ENCODE data around the gene PFKFB3.
"Not testable (repeated sequence)": the region's sequence is repeated elsewhere in the genome, so short reads cannot be mapped to it uniquely, and the experiment has no call there.

The PFKFB3 gene

GRCh38 chr10:6203331-6204062, 765 bp downstream of the PFKFB3 start:
- DNase-seq, result no peak

DNA sequence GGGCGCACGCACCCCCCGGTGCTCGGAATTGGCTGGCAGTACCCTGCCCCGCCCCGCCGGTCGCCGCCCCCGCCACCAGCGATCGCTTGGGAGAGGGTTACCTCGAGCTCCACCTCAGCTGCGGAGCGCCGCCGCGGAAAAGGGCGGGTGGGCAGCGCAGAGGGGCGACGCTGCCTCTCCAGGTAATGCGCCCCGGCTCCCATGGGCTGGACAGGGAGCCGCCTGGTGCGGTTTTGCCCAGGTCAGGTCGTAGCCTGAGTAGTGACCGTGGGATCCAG, 1.3 kb downstream of the PFKFB3 start:
- no peak for DNase-seq

DNA sequence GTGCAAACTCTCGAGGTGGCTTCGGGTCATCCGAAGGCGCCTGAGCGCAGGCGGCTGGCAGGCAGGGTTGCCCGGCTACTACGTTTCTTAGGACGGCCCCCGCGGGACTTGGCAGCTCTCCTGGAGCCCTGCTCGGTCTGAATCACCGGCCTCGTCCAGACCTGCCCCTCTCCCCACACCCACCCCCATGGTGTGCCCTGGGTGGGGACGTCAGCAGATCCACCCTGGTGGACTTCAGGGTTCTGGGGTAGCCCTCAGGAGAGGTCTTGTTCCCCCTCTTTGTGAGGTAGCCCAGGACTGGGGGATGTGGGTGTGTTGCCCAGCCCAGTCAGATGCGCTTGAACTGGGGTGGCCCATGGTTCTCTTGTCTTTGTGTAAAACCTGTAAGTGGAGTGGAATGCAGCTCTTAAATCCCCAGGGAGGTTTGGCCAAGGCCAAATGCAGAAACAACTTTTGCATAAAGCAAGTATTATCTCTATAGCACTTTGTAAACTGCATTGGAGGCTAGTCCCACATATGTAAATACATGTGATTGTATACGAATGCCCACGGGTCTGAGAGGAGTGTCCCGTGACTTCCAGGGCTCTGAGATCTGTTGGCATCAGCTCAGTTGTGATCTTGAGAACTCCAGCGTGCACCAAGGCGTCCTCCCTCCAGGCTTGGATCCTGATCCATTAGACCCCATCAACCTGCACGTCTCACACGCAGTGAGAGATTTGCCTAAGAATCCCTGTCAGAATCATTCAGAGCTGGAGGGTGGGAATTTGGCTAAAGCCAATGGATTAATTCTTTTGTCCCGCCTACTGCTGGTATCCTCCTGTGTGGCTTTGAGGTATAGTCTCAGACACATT, 1.8 kb downstream of the PFKFB3 start:
- DNase-seq, result no peak

DNA sequence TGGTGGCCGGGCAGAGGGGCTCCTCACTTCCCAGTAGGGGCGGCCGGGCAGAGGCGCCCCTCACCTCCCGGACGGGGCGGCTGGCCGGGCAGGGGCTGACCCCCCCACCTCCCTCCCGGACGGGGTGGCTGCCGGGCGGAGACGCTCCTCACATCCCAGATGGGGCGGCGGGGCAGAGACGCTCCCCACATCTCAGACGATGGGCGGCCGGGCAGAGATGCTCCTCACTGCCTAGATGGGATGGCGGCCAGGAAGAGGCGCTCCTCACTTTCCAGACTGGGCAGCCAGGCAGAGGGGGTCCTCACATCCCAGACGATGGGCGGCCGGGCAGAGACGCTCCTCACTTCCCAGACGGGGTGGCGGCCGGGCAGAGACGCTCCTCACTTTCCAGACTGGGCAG, 3.8 kb downstream of the PFKFB3 start:
- not testable (repeated sequence) for DNase-seq

DNA sequence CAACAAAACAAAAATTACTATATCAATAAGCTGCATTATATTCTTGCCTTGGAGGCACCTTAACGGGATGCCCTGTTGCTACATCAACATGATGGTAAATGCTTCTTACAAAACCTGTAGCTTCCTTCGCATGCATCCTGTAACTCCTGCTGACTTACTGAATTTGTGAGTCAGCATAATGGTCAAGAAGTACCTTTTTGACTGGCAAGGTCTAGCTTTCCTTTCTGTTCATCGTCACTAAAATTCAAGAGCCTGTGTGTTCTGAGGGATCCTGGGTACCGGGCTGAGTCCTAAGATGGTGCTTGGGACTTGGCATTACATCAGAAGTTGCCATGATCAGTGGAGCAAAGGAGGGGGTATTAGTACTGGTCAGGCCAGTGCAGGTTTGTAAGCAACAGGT, 4.9 kb downstream of the PFKFB3 start:
- no peak for DNase-seq

GRCh38 chr10:6208799-6209235, 6.1 kb downstream of the PFKFB3 start:
- no peak for DNase-seq

- DNase-seq, result no peak
Observed at GRCh38 chr10:6211341-6211670, 8.6 kb downstream of the PFKFB3 start.

DNA sequence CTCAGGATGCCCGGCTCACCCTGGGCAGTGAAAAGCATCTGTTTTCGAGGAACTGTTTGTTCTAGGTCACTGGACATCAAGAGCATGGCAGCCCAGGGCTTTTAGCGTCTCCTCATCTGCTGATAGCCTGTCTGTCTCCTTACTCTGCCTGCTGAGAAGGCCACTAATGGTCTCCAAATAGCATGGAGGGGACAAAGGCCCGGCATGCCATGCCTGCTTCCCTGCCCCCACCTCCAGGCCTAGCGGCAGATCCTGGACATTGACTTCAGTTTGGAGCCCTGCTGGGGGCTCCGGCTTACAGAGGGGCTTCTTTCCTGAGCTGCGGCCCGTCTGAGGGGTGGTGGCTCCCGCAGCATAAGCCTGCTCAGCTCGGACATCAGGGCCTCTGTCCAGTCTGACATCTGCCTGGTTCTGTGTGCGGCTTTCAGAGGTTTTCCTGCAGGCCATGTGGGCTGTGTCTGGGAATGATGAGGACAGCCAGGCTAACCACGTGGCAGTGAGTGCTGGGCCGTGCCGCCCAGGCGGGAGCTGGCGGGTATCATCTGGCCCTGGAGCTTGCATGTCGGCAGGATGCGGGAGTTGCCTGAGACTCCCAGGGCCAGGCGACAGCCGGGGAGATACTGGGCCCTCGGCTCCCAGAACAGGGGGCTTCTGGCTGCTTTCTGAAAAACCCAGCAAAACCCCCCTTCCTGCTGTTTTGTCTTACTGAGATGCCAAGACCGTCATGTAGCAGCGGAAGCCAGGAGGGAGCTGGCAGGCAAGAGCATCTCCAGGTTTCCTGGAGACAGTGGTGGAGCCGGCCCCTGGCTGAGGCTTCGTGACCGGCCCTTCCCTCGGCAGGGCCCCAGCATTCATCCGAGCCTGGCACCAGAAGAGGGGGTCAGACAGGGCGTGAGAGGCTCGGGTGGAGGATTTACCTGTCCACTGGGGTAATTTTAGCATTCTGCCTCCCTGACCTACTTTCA, 9.2 kb downstream of the PFKFB3 start:
- DNase-seq, result no peak

DNA sequence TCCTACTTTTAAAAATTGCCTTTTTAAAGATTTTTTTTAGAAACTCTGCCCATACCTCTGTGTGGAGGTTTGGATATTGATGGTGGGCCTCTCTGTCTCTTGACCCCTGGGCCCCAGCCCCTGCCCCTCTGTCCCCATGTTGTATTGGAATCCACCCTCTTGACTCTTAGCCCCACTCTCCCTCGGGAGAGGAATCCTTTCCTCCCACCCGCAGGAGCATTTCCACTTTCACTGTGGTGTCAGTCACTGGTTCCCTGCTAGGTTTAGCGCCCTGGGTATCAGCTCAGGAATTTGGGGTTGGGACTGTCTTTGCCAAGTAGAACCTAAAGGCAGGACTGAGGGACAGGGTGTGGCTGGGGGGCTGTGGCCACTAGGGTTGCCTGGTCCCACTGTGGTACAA, 10.1 kb downstream of the PFKFB3 start:
- no peak for DNase-seq

DNA sequence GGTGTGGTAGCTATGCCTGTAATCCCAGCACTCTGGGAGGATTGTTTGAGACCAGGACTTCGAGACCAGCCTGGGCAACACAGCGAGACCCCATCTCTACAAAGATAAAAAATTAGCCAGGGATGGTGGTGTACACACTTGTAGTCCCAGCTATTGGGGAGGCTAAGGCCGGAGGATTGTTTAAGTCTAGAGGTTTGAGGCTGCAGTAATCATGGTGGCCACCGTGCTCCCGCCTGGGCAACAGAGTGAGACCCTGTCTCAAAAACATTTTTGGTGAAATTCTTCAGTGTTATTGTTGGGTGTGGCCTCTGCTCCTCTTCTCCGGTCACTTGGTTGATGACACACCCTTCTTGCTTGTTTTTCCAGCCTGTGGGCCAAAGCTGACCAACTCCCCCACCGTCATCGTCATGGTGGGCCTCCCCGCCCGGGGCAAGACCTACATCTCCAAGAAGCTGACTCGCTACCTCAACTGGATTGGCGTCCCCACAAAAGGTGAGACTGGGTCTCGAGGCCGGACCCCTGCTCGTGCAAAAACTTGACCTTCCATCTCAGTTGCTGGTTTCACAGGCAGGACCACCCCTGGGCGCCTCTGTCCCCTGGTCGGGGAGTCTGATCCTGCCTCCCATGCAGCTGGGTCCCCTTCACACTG, 10.6 kb downstream of the PFKFB3 start:
- DNase-seq, result no peak

DNA sequence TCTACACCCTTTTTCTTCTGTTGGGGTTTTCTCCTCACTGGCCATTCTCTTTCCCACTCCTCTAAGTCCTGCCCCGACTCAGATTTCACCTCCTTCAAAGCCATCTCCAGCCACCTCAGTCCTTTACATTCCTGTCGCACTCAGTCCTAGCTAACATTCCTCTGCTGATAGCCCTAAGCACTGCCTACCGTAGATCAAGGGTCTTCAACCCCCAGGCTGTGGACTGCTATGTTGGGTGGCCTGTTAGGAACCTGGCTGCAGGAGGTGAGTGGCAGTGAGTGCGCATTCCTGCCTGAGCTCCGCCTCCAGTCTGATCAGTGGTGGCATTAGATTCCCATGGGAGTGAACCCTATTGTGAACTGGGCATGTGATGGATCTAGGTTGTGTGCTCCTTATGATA, 11.2 kb downstream of the PFKFB3 start:
- DNase-seq, result no peak

DNA sequence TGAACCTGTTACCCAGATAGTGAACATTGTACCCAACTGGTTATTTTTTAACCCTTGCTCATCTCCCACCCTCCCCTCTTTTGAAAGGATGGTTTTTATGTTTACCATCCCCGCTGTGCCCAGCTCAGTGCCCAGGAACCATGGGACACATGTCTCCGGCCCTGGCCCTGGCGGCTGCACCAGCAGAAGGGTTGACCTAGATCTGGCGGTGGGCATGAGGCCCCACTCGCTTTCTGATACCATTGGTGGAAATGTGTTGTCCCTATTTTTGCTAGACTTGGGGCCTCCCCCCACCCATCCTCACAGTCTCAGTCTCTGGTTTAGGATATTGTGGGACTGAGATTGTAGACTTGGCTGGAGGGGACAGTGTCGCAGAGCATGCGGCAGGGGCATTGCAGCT, 11.9 kb downstream of the PFKFB3 start:
- DNase-seq, result no peak

- no peak for DNase-seq
Observed at GRCh38 chr10:6215241-6215640, 12.5 kb downstream of the PFKFB3 start.

DNA sequence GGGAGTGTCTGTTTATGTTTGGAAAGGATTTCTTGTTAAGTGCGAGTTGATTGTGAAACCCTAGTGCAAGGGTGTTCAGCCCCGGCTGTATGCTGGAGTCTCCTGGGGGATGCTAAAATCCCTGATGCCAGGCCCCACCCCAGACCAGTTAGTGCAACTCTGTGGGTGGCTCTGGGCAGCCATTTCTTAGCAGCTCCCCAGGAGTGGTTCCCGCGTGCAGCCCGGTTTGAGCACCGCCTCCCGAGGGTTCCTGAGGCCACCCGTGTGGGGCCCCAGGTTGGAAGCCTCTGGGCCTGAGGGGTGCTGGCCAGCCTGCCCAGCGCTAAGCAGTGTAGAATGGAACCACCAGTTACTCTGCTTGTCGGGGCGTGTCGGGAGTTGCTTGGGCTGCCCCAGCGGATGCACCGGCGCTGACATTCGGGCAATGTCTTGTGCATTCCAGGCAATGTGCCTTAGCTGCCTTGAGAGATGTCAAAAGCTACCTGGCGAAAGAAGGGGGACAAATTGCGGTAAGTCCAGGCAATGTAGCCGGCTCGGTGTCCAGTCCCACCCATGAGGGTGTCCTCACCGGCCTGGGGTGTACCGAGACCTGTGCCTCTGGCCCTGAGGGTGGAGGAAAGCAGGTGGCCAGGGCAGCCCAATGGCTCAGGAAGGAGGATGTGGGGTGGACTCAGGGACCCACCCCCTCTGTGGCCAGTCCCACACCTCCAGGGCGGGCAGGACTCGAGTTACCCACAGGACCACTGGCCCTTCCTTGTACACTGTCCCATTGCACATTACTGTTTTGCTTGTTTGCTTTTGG, 13.2 kb downstream of the PFKFB3 start:
- DNase-seq, result no peak

- no peak for DNase-seq
Observed at GRCh38 chr10:6216916-6217315, 14.2 kb downstream of the PFKFB3 start.

DNA sequence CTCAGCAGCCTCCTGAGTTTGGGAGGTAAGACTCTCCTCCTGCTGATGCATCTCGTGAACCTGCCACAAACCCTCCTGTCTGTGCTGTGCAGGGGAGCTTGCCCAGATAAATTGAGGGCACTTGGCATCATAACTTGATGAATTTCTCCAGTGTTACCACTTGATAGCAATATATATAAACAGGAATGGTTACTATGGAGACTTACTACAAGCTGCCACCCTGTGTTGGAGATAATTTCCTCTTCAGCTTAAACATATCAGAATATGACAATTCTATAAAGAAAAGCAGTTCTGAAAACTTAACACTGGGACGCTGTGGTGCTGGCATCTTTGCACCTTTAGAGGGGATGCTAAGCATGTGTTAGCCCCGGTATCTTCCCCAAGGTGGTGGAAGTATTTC, 14.9 kb downstream of the PFKFB3 start:
- DNase-seq, result no peak

GRCh38 chr10:6218692-6219493, 16.2 kb downstream of the PFKFB3 start:
- DNase-seq, result no peak

GRCh38 chr10:6219494-6219836, 16.7 kb downstream of the PFKFB3 start:
- DNase-seq, result no peak

DNA sequence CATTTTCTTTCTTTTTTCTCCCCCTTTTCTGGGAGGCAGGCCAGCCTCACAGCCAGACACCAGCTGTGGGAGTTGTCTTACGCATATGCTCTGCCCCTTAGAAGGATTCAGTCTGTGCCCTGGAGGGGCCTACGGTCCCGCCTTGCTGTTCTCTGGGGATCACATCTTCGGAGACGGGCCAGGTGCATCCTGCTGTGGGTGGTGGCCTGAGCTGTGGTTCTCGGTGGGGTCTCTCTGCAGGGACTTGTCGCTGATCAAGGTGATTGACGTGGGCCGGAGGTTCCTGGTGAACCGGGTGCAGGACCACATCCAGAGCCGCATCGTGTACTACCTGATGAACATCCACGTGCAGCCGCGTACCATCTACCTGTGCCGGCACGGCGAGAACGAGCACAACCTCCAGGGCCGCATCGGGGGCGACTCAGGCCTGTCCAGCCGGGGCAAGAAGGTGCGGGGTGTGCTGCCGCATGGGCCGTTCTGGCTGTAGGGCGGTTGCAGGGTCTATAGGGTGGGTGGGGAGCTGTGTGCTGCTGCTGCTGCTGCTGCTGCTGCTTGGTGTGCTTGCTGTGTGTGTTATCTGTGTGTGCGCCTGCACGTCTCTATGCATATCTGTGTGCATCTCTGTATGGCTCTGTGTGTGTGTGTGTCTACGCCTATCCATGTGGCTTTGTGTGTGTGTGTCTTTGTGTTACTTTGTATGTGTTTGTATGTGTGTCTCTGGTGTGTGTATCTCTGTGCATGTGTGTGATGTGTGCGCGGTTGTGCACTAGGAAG, 17.9 kb downstream of the PFKFB3 start:
- DNase-seq, result no peak

- no peak for DNase-seq
Observed at GRCh38 chr10:6221192-6221940, 18.6 kb downstream of the PFKFB3 start.

Data from GDM1 (cell line).